ENCODE measurements around the gene LRRC72.

GRCh38 chr7:16529697-16530096 lies 3.1 kb downstream of the LRRC72 start:
- TF ChIP-seq CTCF (conservative IDR thresholded peaks at IDR 0.05 in 1 of 2, IDR thresholded peaks at IDR 0.05 in 1 of 2; ENCODE audit: low read depth in 1 of 2, low read length in 2 of 2) = no peak
- TF ChIP-seq EZH2 (IDR thresholded peaks at IDR 0.05; ENCODE audit: low read length, missing control alignments) = no peak

Measured in fibroblast of lung (primary cell).